A549 (cell line): ENCODE data around the gene ASB13.

Experiments
- FOXS1 ChIP-seq: fragments of 250-450 bp; sonication (Bioruptor Pico); IDR thresholded peaks from 2 replicates; pipeline ENCODE4 v1.5.0; 2020; ENCODE audit warnings: mild to moderate bottlenecking, moderate library complexity
- JUN ChIP-seq, 2 experiments: fragments of >200 bp; sonication (Bioruptor Twin); formaldehyde crosslinking; IDR thresholded peaks; 2 replicates in 1 of 2; 3 replicates in 1 of 2; pipeline ENCODE4 v1.6.1; 2016 to 2017
- MAX ChIP-seq: IDR thresholded peaks from 2 replicates; pipeline ENCODE4 v1.6.1; 2012
- PBX3 ChIP-seq: IDR thresholded peaks from 2 replicates; pipeline ENCODE4 v1.6.1; 2012
- PHF8 ChIP-seq: fragments of 200-600 bp; sonication (generic); IDR thresholded peaks from 2 replicates; pipeline ENCODE4 v1.6.1; 2016; ENCODE audit warnings: low read depth, mild to moderate bottlenecking, antibody characterized with exemption, moderate library complexity, borderline replicate concordance
- POLR2A ChIP-seq: IDR thresholded peaks from 2 replicates; pipeline ENCODE4 v1.6.1; 2012; ENCODE audit warnings: mild to moderate bottlenecking, low read length
- RAD21 ChIP-seq, 2 experiments: fragments of >200 bp in 1 of 2; sonication (Bioruptor Twin) in 1 of 2; formaldehyde crosslinking in 1 of 2; IDR thresholded peaks in 1 of 2; conservative IDR thresholded peaks in 1 of 2; 2 replicates in 1 of 2; 3 replicates in 1 of 2; pipeline ENCODE4 v1.6.1; 2012 to 2018; ENCODE audit warnings: inconsistent platforms in 1 of 2
- RNF2 ChIP-seq: fragments of 200-600 bp; sonication (generic); IDR thresholded peaks from 2 replicates; pipeline ENCODE4 v1.6.1; 2016; ENCODE audit warnings: low read depth, mild to moderate bottlenecking, antibody characterized with exemption, moderate library complexity, borderline replicate concordance
- TF ChIP-seq, protein P1 (sequence below): fragments of >200 bp; sonication (Bioruptor Twin); formaldehyde crosslinking; IDR thresholded peaks from 3 replicates; pipeline ENCODE4 v1.5.1; 2016

- TF ChIP-seq, protein P1, sequence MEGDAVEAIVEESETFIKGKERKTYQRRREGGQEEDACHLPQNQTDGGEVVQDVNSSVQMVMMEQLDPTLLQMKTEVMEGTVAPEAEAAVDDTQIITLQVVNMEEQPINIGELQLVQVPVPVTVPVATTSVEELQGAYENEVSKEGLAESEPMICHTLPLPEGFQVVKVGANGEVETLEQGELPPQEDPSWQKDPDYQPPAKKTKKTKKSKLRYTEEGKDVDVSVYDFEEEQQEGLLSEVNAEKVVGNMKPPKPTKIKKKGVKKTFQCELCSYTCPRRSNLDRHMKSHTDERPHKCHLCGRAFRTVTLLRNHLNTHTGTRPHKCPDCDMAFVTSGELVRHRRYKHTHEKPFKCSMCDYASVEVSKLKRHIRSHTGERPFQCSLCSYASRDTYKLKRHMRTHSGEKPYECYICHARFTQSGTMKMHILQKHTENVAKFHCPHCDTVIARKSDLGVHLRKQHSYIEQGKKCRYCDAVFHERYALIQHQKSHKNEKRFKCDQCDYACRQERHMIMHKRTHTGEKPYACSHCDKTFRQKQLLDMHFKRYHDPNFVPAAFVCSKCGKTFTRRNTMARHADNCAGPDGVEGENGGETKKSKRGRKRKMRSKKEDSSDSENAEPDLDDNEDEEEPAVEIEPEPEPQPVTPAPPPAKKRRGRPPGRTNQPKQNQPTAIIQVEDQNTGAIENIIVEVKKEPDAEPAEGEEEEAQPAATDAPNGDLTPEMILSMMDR: no peak
- TF ChIP-seq JUN (IDR thresholded peaks at IDR 0.05): no peak
- TF ChIP-seq FOXS1: no peak
- no peak for TF ChIP-seq POLR2A
- TF ChIP-seq MAX: no peak
- TF ChIP-seq RAD21 (conservative IDR thresholded peaks at IDR 0.05 in 1 of 2, IDR thresholded peaks at IDR 0.05 in 1 of 2): no peak
- TF ChIP-seq RNF2: no peak
- TF ChIP-seq PBX3: no peak
- no peak for TF ChIP-seq PHF8
These were observed 69.6 kb downstream of the ASB13 start for GRCh38 chr10:5596611-5597341.
